SU-DHL-6 (cell line): ENCODE data around the gene GDAP2.

Experiments used
- H2AFZ ChIP-seq: fragments of 200-600 bp; sonication (generic); 2 replicates; pipeline ENCODE4 v1.6.1; 2014; ENCODE audit warnings: low read depth, mild to moderate bottlenecking, moderate library complexity, mixed read lengths, antibody characterized with exemption, low read length; ENCODE audit not compliant: severe bottlenecking
- H3F3A ChIP-seq: fragments of 200-600 bp; shearing (Covaris generic); 2 replicates; pipeline ENCODE4 v1.6.0; 2016; ENCODE audit warnings: antibody characterized with exemption, mild to moderate bottlenecking; ENCODE audit not compliant: insufficient read depth
- H3K27ac ChIP-seq: fragments of 200-600 bp; sonication (generic); 2 replicates; pipeline ENCODE4 v1.5.1; 2016; ENCODE audit warnings: low read depth, mild to moderate bottlenecking, low read length, moderate library complexity, mixed read lengths
- H3K27me3 ChIP-seq: fragments of 200-600 bp; sonication (generic), shearing (Covaris generic); 2 replicates; pipeline ENCODE4 v1.6.0; 2014; ENCODE audit warnings: mild to moderate bottlenecking, low read length
- H3K36me3 ChIP-seq: fragments of 200-600 bp; sonication (generic); 2 replicates; pipeline ENCODE4 v1.6.1; 2014; ENCODE audit warnings: mild to moderate bottlenecking, low read length, mixed read lengths
- H3K4me2 ChIP-seq: fragments of 300-600, 200-600 bp; shearing (Covaris generic), sonication (generic); 2 replicates; pipeline ENCODE4 v1.6.0; 2014; ENCODE audit warnings: low read length, low read depth, mild to moderate bottlenecking; ENCODE audit not compliant: poor library complexity, severe bottlenecking
- H3K4me3 ChIP-seq: fragments of 200-600 bp; sonication (generic); 2 replicates; pipeline ENCODE4 v1.5.1; 2014; ENCODE audit warnings: antibody characterized with exemption, low read length, mild to moderate bottlenecking, mixed read lengths; ENCODE audit not compliant: insufficient read depth, poor library complexity, severe bottlenecking
- H3K79me2 ChIP-seq: fragments of 200-600 bp; sonication (generic); 2 replicates; pipeline ENCODE4 v1.6.1; 2014; ENCODE audit warnings: mild to moderate bottlenecking, low read length, moderate library complexity; ENCODE audit not compliant: insufficient read depth
- H3K9ac ChIP-seq: fragments of 200-600 bp; sonication (generic); 2 replicates; pipeline ENCODE4 v1.7.0; 2014; ENCODE audit warnings: mild to moderate bottlenecking, low read length
- H3K9me2 ChIP-seq: fragments of 200-600 bp; sonication (generic); replicated peaks from 2 replicates; pipeline ENCODE4 v1.6.1; 2014; ENCODE audit warnings: low read length; ENCODE audit not compliant: insufficient read depth
- H3K9me3 ChIP-seq: fragments of 200-600 bp; sonication (generic); 2 replicates; pipeline ENCODE4 v1.6.1; 2014; ENCODE audit warnings: low read length, mixed read lengths; ENCODE audit not compliant: insufficient read depth
- H4K20me1 ChIP-seq: fragments of 200-600 bp; sonication (generic); 2 replicates; pipeline ENCODE4 v1.6.1; 2014; ENCODE audit warnings: low read depth, mild to moderate bottlenecking, antibody characterized with exemption, low read length, moderate library complexity, mixed read lengths
- EZH2phosphoT487 ChIP-seq: fragments of 200-600 bp; sonication (generic), shearing (Covaris generic); conservative IDR thresholded peaks from 2 replicates; pipeline ENCODE4 v1.6.1; 2018; ENCODE audit warnings: mild to moderate bottlenecking, antibody characterized with exemption, low read length, moderate library complexity, mixed read lengths
- TF ChIP-seq, protein P1 (sequence below): fragments of 200-600 bp; sonication (generic); IDR thresholded peaks from one replicate; pipeline ENCODE4 v1.5.1; 2017; ENCODE audit warnings: antibody characterized with exemption, mild to moderate bottlenecking, low read length, moderate library complexity; ENCODE audit not compliant: insufficient read depth, poor library complexity, severe bottlenecking

The GDAP2 gene

DNA sequence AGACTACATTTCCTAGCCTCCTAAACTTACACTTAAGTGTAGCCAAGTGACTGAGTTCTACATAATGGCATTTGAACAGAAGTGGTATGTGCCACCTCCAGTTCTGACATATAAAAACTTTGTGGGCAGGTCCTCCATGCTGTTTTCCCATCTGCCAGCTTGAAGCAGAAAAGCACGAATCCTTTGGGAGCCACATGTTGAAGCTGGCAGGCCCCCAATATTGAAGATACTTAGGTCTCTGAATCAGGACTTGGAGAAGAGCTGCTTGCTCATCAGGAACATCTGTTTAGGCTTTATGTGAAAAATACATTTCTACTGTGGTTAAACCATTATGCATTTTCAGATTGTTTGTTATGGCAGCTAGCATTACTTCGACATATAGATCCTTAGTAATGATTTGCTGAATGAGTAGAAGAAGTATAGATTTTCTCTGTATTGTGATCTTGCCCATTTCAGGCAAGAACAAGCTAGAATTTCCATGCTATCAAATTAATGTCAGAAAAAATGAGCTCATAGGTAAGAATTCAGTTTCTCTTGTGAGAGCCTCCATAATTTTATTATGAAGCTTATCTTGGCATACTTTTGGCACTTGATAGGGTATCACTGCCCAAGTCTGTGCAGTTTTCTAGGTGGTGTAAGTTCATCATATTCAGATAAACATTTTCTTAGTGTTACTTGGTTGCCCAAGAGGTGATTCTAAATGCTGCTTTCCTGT is 68.4 kb downstream of the GDAP2 start:
- no peaks in the 10 kb centered on the region for H3K9me2 ChIP-seq
- H3K27me3 ChIP-seq: no peaks in the 10 kb centered on the region
- no peaks in the 10 kb centered on the region for H4K20me1 ChIP-seq
- H3K36me3 ChIP-seq: no peaks in the 10 kb centered on the region
- H3F3A ChIP-seq: no peaks in the 10 kb centered on the region
- no peaks in the 10 kb centered on the region for H3K79me2 ChIP-seq
- no peak overlapping the region for H3K4me3 ChIP-seq
- H2AFZ ChIP-seq: no peak overlapping the region
- no peaks in the 10 kb centered on the region for H3K9me3 ChIP-seq
- no peak overlapping the region for H3K4me2 ChIP-seq
- TF ChIP-seq, protein P1, sequence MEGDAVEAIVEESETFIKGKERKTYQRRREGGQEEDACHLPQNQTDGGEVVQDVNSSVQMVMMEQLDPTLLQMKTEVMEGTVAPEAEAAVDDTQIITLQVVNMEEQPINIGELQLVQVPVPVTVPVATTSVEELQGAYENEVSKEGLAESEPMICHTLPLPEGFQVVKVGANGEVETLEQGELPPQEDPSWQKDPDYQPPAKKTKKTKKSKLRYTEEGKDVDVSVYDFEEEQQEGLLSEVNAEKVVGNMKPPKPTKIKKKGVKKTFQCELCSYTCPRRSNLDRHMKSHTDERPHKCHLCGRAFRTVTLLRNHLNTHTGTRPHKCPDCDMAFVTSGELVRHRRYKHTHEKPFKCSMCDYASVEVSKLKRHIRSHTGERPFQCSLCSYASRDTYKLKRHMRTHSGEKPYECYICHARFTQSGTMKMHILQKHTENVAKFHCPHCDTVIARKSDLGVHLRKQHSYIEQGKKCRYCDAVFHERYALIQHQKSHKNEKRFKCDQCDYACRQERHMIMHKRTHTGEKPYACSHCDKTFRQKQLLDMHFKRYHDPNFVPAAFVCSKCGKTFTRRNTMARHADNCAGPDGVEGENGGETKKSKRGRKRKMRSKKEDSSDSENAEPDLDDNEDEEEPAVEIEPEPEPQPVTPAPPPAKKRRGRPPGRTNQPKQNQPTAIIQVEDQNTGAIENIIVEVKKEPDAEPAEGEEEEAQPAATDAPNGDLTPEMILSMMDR: no peak
- no peak for TF ChIP-seq EZH2phosphoT487
- H3K9ac ChIP-seq: no peak overlapping the region
- no peak overlapping the region for H3K27ac ChIP-seq

DNA sequence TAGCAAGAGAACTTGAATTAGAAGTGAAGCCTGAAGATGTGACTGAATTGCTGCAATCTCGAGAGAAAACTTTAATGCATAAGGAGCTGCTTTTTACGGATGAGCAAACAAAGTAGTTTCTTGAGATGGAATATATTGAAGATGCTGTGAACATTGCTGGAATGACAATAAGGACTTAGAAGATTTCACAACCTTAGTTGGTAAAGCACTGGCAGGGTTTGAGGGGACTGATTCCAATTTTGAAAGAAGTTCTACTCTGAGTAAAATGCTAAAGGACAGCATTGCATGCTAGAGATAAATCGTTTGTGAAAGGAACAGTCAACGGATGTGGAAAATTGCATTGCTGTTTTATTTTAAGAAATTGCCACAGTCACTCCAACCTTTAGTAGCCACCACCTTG is 69.5 kb downstream of the GDAP2 start:
- no peaks in the 10 kb centered on the region for H3K27me3 ChIP-seq
- H3K79me2 ChIP-seq: no peaks in the 10 kb centered on the region
- H3K9ac ChIP-seq: no peak overlapping the region
- TF ChIP-seq, protein P1: no peak
- TF ChIP-seq EZH2phosphoT487: no peak
- no peak overlapping the region for H2AFZ ChIP-seq
- H3K4me2 ChIP-seq: no peak overlapping the region
- H3K9me2 ChIP-seq: no peaks in the 10 kb centered on the region
- H3K9me3 ChIP-seq: no peaks in the 10 kb centered on the region
- no peak overlapping the region for H3K27ac ChIP-seq
- no peak overlapping the region for H3K4me3 ChIP-seq
- H3F3A ChIP-seq: no peaks in the 10 kb centered on the region
- no peaks in the 10 kb centered on the region for H4K20me1 ChIP-seq
- no peaks in the 10 kb centered on the region for H3K36me3 ChIP-seq

DNA sequence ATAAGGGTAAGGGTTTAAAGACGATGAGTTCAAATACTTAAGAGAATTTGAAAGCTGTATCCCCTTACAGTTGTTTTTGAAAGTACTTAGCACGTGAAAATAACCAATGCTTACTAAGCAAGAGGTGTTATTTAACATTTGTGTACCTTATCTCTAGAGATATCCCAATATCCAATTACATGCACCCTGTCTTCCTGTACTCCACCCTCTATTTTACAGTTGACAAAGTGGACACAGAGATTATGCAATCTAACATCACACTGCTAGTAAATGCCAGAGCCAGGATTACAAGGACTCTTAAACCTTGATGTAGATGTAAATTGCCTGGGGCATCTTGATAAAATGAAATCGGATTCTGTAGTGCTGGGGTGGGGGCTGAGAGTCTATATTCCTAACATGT is 72.0 kb downstream of the GDAP2 start:
- no peaks in the 10 kb centered on the region for H3K79me2 ChIP-seq
- H3K36me3 ChIP-seq: no peaks in the 10 kb centered on the region
- H2AFZ ChIP-seq: no peak overlapping the region
- no peaks in the 10 kb centered on the region for H3K27me3 ChIP-seq
- H3K9me3 ChIP-seq: no peaks in the 10 kb centered on the region
- TF ChIP-seq, protein P1: no peak
- no peak for TF ChIP-seq EZH2phosphoT487
- no peaks in the 10 kb centered on the region for H3K9me2 ChIP-seq
- no peaks in the 10 kb centered on the region for H3F3A ChIP-seq
- no peak overlapping the region for H3K27ac ChIP-seq
- H3K9ac ChIP-seq: no peak overlapping the region
- no peaks in the 10 kb centered on the region for H4K20me1 ChIP-seq
- no peak overlapping the region for H3K4me3 ChIP-seq
- no peak overlapping the region for H3K4me2 ChIP-seq
